SK-MEL-5 (cell line): Measurements from ENCODE around the gene LRPAP1. TPM values are rescaled to one million over a fixed set of nuclear protein-coding genes. Genes with fewer than 3 reads are reported as not detected.
"Not testable (repeated sequence)": the region's sequence is repeated elsewhere in the genome, so short reads cannot be mapped to it uniquely, and the experiment has no call there.

Experiments
- DNase-seq: peaks from one replicate; pipeline ENCODE4 v3.0.0-alpha.2; 2016; ENCODE audit warnings: low read depth, low spot score
- in situ Hi-C: cut with HindIII; loops from 2 replicates; pipeline ENCODE4 v1.10.0; 2016; ENCODE audit warnings: low sequenced_read_pairs, high pct_unique_total_duplicates, low pct_unique_long_range_greater_than_20kb
- total RNA-seq: library from RNA; depleted of rRNA; stranded (reverse); fragments of >200 nt; shearing (Covaris generic); gene quantifications from 2 replicates; pipeline ENCODE4 v1.2.3, GENCODE V29; 2014

LRPAP1 gene
- total RNA-seq, 1 experiment from 2014 or later, result 584 TPM

DNA sequence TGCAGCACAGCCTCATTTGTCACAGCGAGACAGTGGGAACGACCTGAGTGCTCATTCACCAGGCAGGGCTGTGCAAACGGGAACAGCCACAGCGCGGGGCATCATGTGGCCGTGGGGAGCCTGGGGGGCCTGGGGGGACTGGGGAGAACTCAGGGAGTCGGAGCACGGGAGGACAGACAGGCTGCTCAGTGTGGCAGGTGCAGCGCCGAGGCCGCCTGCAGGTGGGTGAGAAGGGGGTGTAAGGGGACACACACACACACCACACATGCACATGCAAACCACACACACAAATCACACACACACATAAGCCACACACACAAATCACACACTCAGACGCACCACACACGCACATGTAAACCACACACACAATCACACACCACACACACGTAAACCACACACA is 34.5 kb upstream of the LRPAP1 start:
- DNase-seq, in situ Hi-C loops: not testable (repeated sequence)

DNA sequence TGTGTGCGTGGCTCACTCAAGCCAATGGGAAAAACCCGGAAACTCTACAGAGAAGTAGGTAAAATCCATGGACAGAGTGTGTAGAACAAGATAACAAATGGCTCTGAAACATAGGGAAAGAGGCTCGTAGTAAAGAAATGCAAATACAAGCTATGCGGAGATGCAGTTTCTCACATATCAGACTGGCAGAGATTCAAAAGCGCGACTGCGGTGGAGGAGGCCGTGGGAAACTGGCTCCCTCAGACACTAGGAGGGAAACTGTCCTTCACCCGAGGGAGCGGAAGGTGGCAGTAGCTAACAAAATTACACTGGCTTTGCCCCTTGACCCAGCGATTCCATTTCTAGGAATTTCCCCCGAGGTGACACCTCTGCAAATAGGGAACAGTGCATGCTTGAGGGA is 34.1 kb upstream of the LRPAP1 start:
- in situ Hi-C loops, result not testable (repeated sequence)
- DNase-seq, result peak; percentile 19

DNA sequence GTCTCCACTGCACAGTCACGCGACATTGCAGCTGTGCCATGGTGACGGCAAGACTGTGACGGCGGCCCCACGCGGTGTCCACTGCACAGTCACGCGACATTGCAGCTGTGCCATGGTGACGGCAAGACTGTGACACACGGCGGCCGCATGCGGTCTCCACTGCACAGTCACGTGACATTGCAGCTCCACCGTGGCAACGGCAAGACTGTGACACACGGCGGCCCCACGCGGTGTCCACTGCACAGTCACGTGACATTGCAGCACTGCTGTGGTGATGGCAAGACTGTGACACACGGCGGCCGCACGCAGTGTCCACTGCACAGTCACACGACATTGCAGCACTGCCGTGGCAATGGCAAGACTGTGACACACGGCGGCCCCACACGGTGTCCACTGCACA is 32.7 kb upstream of the LRPAP1 start:
- DNase-seq, in situ Hi-C loops: not testable (repeated sequence)

DNA sequence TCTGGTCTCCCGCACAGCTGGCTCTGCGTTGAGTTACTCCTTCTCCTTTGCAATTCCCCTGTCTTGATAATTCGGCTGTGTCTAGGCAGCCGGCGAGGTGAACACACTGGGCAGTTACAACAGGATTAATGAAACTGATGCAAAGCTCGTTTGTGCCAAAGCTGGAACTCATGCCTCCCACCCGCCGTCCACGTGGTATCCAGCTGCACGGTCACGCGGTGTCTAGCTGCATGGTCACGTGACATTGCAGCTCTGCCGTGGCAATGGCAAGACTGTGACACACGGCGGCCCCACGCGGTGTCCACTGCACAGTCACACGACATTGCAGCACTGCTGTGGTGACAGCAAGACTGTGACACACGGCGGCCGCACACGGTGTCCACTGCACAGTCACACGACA is 31.2 kb upstream of the LRPAP1 start:
- in situ Hi-C loops, result no loop called here

DNA sequence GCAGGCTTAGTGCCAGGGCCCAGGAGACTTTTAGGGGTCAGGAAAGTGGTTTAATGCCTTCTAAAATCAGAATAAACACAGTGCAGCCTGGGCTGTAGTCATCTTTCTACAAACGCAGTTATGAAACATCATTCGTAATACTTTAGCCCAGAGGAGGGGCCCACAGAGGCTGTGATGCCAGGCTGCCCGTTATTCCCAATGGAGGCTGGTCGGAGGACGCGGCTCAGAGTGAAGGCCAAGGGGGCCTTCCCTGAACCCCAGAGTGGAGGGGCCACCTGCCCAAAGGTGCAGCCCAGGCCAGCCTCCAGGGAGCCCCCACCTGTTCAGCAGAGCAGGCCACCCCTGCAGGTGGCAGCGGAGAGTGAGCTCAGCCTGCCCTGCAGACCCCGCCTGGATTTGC is 29.9 kb upstream of the LRPAP1 start:
- DNase-seq, in situ Hi-C loops: not testable (repeated sequence)

More for the DNA sequence above, 31.2 kb upstream of the LRPAP1 start:
- DNase-seq, result no peak

DNA sequence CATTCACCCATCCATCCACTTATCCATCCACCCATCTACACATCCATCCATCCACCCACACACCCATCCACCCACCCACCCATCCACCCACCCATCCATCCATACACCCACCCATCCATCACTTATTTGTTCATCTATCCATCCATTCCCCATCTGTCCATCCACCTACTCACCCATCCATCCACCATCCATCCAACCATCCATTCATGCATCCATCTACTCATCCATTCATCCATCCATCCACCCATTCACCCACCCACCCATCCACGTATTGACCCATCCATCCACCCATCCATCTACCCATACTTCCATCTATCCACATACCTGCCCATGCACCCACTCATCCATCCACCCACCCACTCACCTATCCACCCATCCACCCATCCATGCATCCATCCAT is 28.2 kb upstream of the LRPAP1 start:
- in situ Hi-C loops, DNase-seq: not testable (repeated sequence)

DNA sequence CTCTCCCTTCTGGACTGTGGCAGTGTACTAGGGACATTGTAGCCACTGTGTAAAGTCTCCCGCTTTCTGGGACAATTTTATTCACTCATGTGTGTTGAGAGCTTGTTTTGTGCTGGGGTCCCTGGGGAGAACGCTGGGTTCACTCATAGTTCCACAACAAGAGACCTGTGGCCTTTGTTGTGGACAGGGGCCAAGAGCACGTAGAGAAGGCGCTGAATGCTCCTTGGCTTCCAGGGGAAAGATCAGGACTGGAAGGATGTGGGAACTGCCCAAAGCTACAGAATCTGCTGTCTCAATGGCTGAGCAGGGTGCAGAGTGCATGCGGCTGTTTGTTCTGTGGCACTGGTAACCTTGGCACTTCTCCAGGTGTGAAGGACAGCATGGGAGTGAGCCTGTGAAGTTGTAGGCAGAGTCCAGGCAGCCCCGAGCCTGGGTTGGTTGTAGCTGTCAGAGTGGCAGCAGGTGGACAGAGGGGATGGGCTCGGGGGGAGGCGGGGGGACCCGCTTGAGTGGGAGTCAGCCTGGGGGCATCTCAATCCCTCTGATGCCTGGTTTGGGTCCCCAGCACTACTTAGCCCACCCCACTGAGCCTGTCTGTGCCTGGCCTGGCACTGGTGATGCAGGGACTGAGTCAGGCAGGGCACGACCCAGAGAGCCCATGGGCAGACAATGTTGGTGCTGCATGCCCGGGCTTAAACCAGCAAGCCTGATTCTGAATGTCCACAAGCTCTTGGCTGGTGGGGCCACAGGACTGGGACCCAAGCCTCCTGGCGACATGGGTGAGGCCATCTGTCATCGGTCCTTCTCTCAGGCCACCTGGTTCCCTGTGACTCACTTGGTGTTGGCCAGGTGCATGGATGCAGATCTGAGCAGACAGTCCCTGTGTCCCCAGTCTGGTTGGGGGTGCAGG is 27.4 kb upstream of the LRPAP1 start:
- in situ Hi-C loops, DNase-seq: not testable (repeated sequence)

DNA sequence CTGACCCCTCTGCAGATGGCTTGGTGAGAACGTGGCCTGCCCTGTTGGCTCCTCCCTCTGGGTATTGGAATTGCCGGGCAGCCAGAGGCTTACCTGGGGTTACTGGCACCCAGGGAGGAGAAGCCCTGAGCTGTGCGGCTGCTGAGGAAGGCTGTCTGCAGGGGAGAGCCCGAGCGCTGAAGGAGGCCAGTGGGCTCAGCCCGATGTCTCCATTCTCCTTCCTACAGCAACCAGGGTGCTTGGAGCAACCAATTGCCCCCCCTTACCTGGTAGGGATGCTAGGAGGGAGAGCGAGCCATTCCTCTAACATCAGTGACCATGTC is 26.3 kb upstream of the LRPAP1 start:
- DNase-seq, in situ Hi-C loops: not testable (repeated sequence)

DNA sequence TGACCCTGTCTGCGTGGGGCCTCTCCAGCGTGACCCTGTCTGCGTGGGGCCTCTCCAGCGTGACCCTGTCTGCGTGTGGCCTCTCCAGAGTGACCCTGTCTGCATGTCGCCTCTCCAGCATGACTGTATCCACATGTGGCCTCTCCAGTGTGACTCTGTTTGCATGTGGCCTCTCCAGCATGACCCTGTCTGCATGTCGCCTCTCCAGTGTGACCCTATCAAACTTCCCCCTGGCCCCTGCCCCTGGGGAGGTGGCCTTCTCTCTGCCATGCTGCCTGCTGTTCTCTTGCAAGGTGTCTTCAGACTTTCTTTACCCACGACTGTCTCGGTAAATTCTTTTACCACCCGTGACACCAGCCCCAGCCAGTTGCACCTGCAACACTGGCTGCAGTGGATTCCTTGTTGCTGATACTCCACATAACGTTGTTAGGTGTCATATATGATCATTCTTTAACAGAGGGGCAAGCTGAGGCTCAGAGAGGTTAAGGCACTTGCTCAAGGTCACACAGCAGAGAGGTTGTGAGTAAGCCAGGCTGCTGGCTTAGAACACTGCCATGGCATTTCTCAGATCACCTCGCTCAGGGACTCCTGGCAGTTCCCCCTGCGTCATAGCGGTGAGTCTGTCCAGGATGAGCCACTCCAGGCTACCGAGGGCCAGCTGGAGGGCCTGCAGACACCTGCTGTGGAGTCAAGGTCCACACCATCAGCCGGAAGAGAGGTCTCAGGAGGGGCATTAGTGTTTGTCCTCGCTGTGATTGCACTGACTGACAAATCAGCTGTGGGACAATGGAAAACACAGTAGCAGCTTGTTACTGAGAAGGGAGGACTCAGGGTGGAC is 25.7 kb upstream of the LRPAP1 start:
- in situ Hi-C loops, DNase-seq: not testable (repeated sequence)

DNA sequence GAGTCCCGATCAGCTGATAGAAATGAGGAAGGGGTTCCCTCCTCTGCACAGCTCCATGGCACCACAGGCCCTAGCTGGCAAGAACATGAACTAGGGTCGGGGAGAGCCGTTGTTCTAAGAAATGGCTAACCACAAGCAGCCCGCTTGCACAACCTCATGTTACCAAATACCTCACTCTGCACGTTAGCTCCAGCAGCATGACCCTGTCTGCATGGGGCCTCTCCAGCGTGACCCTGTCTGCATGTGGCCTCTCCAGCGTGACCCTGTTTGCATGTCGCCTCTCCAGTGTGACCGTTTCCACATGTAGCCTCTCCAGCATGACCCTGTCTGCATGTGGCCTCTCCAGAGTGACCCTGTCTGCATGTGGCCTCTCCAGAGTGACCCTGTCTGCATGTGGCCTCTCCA is 24.9 kb upstream of the LRPAP1 start:
- in situ Hi-C loops, DNase-seq: not testable (repeated sequence)

DNA sequence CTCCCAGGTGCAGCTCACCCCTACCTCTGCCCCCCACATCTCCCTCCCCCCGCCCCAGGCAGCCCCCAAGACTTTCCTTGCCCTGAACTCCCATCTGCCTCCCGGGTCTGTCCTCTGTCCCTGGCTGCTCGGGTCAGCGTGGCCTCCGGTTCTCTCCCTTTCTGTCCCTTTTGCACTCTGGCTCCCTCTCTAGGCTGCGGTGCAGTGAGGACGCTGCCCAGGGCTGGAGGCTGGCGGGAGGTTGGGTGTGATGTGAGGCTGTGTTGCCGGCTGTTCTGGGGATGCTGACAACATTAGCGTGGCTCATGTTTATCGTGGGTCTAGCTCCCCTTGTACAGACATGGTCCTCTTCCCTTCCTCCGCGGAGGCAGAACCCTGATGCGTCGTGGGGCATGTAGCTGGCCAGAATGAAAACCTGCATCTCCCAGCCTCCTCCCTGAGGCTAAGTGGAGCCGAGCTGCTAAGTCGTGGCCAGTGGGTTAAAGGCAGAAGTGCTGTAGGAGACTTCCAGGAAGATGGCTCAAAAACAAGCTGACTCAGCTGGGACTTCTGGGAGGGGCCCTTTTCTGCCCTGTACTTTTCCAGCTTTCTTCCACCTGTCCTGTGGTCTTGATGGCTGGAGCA is 24.1 kb upstream of the LRPAP1 start:
- in situ Hi-C loops, result not testable (repeated sequence)
- DNase-seq, result peak; percentile 58

DNA sequence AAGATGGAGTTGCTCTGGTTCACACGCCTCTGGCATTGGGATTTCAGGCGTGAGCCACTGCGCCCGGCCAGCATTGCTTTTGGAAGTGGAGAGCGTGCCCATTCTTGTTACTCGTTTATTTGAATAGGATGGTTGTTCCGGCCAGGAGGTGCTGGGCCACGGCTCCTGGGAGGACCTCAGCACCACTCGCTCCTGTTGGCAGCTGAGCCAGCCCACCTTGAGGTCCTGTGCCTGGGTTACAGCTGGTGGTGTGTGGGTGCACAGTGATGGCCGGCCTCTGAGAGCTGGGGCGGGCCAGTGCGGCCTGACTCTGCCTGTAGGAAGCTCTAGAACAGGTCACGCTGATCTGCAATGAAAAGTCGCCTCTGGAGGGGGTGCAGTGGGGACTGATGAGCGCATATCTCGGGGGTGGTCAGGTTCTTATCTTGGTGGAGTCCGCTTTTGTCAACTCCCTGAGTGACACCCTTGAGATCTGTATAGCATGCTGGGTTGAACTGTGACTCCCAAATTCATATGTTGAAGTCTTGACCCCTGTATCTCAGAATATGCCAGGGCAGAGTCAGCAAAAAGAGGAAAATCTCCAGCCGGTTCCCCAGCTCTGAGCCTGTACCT is 23.3 kb upstream of the LRPAP1 start:
- DNase-seq, in situ Hi-C loops: not testable (repeated sequence)

DNA sequence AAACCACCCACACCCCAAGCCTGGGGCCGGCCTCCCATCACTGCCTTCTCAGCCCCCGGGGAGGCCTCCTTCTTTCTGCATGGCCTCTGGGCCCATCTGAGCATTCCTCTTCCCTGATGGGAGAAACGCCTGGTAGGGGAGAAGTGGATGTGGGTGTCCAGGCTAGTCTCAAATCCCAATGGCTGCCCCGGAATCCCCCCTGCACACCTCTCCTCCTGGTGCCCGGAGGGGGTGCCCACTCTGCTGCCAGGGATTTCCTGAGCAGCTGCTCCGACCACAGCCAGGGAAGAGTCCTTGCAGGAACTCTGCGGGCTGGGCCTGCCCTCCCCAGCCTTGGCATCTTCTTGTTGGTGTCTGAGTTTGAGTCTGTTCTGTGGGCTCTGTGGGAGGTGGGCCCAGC is 19.1 kb upstream of the LRPAP1 start:
- DNase-seq, in situ Hi-C loops: not testable (repeated sequence)

DNA sequence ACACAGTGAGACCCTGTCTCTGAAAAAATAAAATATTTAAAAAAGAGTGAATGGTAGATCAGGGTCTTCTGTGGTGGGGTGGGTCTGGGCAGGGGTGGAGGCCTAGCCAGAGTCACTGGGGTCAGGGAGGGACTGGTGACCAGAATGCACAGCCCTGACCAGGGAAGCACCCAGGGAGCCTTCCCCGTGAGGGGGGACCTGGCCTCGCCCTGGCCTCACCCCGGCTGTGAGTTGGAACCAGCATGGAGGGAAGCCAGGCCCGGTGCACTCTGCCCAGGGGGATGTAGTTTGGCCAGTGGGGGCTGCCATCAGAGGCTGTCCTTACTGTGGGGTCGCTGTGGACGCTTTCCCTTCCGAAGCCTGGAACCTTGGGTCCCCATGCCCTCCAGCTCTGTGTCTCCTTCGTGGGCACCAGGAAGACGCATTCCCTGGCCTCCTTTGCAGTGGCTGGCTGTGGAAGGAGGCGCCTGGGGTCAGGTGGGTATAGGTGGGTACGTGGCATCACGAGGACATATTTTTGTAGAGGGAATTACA is 18.6 kb upstream of the LRPAP1 start:
- in situ Hi-C loops, DNase-seq: not testable (repeated sequence)

DNA sequence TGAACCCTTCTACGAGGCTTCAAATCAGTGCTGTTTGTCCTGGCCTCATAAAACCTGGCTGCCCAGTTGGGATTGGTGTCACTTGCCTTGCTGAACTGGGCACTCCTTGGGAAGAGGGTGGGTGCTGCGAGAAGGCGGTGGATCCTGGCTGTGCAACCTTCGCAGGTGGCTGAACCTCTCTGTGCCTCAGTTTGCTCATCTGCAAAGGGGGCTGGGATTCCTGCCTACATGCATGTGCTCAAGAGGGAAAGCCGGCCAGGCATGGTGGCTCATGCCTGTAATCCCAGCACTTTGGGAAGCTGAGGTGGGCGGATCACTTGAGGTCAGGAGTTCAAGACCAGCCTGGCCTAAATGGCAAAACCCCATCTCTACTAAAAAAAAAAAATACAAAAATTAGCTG is 17.8 kb upstream of the LRPAP1 start:
- in situ Hi-C loops, DNase-seq: not testable (repeated sequence)

DNA sequence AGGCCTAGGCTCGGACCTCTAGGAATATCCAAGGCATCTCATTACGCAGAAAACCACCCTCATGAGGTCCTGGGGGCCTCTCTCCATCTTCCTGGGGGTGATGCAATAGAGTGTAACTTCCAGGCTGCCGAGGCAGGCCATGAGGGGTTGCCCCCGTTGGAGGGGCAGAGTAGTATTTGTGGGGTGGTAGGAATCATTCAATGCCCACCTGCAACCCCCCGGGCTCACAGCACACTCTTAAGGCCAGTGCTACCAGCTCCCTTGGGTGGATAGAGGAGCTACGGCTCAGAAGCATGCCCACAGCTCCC is 17.4 kb upstream of the LRPAP1 start:
- DNase-seq, in situ Hi-C loops: not testable (repeated sequence)

DNA sequence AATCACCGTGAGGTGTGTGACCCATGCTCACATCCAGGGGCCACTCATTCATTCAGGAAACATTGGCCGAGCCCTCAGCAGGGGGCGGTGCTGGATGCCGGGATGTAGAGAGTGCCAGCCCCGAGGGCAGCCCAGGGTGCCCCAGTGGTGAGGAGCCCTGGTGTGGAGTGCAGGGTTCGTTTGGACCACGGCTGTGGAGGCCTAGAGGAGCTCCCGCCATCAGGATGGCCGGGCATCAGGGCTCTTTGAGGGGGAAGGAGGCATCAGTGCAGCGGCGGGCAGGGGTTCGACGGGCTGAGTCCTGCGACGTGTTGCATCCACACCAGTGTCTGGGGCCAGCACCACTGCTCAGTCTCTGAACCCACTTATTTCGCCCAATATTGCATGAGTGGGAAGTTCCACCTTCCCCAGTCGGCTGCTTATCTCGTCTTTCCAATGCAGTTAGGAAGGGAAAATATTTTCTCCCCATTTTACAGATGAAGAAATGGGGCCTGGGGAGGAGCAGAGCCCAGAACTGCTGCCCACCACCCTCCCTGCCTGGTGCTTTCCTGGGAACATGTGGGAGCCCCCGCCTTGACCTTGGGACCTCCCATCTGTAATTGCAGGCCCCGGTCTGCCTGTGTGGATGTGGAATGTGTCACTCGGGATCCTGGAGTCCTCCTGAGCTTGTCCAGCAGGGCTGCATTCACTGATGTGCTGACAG is 16.9 kb upstream of the LRPAP1 start:
- DNase-seq, in situ Hi-C loops: not testable (repeated sequence)
